GM19452 (cell line): Measurements from ENCODE around the gene B3GNT2.
A peak's percentile ranks its signal among the peaks of the same experiment; 100 is the strongest.
"Not testable (repeated sequence)": the region's sequence is repeated elsewhere in the genome, so short reads cannot be mapped to it uniquely, and the experiment has no call there.

Experiments
- ATAC-seq: cut with Tn5 transposase; IDR thresholded peaks from one replicate; pipeline ENCODE4 v1.9.1; 2021; ENCODE audit not compliant: unreplicated experiment

B3GNT2 gene

DNA sequence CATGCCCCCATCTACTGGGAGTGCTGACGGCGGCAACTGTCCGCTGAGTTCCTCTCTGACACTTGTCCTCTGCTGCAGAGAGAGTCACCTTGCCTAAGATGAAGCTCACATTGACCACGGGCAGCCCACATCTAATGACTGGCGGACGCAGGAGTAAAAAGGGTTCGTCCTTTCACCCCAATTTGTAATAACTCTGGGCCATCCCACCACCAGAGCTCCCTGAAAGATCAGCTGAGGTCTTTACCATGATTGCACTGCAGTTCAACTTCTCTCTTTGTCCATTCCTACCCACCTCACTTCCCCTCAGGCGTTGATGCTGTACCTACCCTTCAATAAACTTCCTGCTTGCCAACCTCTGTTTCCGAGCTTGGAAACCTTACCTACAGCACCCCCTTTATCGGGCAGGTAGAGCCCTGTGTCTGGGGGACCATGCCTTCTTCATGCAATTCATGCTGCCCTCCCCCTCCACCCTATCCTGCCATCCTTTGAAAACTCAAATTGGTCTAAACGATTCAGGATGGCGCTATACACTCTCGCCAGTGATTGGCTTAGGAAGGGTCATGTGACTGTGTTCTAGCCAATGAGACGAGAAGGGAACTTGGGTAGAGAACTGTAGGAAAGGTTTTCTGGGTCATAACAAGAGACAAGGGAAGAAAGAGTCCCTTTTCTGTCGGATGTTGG, 10.3 kb upstream of the B3GNT2 start:
- no peak for ATAC-seq

DNA sequence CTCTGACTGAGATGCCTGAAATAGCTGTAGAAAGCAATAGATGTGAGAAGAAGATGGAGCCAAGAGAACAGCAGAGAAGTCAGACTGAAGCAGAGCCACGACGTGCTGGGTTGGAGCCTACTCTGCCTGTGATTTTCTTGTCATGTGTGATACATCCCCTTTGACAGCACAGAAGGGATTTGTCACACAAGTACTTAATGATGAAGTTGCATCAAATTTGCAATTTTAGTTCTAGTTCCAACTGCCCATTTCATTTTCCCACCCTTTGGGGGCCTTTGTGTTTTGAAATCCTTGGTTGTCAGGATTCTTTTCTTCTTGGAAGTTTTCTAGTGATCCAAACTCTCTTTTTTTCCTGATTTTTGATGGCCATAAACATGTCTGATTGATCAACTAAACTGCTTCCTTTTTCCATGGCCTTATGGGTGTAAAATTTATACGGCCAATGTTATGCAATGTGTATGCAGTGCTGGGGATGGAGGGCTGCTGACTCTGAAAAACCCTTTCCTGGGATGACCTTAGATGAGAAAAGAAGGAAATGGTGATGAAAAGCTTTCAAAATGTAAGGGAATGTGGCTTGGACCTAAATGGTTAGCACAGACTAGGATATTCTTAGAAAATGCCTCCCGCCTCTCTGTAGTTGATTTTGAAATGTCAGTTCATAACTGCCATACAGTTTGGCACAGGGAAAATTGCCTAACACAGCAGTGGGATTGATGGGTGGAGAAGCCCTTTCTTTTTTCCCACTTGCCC, 9.6 kb upstream of the B3GNT2 start:
- no peak for ATAC-seq

- ATAC-seq = no peak
These were observed 8.7 kb upstream of the B3GNT2 start for GRCh38 chr2:62187246-62187645.

DNA sequence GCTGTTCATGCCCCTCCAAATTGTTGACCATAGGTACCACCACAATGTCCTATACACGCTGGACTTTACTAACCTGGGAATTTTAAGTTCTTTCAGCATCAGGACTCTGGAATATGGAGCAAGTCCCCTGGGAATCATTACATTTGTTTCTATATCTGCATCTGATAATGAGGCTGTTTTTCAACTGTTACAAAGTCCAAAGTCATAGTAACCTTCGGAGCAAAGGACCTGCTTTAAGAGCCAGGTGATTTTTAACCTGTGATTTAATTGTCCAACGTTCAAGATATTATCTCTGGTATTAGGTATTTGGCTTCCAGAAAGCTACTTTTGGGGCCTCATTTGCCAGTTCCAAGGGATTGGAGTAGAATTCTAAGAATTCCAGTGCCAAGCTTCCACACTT, 7.5 kb upstream of the B3GNT2 start:
- ATAC-seq = no peak

- no peak for ATAC-seq
These were observed 6.7 kb upstream of the B3GNT2 start for GRCh38 chr2:62189196-62189595.

GRCh38 chr2:62192811-62193210, 3.1 kb upstream of the B3GNT2 start:
- no peak for ATAC-seq

GRCh38 chr2:62194558-62195420, 1.1 kb upstream of the B3GNT2 start:
- no peak for ATAC-seq

GRCh38 chr2:62196278-62196901, 475 bp downstream of the B3GNT2 start:
- ATAC-seq = peak; percentile 22

- no peak for ATAC-seq
These were observed 1.4 kb downstream of the B3GNT2 start for GRCh38 chr2:62197011-62197924.

GRCh38 chr2:62197925-62198633, 2.2 kb downstream of the B3GNT2 start:
- ATAC-seq = no peak

DNA sequence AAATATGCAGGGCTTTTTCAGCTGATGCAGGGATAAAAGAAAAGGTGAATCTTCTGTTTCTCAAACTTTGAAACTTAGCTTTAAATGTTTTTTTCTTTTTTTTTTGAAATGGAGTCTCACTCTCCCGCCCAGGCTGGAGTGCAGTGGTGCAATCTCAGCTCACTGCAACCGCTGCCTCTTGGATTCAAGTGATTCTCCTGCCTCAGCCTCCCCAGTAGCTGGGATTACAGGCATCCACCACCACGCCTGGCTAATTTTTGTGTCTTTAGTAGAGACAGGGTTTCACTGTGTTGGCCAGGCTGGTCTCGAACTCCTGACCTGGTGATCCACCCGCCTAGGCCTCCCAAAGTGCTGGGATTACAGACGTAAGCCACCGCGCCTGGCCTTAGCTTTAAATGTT, 2.9 kb downstream of the B3GNT2 start:
- not testable (repeated sequence) for ATAC-seq

DNA sequence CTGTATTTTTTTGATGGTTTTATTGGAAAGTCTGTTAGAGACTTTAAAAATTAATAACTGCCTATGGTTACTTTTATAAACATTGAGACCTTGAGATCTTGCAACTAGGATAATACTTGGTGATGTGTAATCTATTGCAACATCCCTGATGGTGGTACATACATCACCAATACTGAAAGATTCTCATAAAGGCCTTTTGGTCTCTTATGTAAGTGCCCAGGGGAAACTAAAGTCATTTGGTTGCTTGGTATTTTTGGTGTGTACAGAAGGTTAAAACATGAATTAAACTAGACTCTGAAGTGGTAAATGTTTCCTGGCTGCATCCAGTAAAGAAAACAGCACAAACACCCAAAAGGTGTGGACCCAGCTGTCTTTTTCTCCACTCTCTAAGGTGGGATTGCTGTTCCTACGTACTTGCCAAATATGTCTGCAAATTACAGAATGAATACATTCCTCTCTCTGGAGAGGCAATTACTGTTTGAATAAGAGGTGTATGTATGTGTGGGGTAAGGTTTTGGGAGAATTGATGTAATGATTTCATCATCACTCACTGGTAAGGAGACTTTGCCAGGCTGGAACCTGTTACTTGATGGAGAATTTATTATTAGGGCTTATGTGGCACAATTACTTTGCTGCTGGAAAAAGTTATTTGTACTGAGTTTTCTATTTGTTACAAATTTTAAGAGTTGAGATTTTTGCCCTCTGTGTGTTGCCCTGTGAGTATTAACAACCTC, 3.6 kb downstream of the B3GNT2 start:
- no peak for ATAC-seq

GRCh38 chr2:62200291-62200841, 4.5 kb downstream of the B3GNT2 start:
- ATAC-seq = no peak

DNA sequence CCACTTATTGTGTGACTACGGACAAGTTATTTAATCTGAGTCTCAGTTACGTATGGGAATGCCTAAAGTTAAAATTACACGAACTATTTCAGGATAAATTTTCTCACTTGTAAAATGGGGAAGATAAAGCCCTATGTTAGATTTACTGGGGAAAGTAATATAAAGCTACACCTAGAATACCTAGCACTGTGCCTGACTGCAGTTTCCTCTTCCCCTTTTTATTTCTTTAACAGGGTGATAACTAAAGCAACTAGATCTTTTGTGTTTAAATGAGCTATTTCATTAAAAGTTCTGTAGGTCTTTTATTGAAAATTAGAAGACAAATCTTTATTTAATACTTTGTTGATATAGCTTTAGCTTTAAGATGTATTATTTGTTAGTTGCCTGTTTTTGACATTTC, 5.0 kb downstream of the B3GNT2 start:
- no peak for ATAC-seq

DNA sequence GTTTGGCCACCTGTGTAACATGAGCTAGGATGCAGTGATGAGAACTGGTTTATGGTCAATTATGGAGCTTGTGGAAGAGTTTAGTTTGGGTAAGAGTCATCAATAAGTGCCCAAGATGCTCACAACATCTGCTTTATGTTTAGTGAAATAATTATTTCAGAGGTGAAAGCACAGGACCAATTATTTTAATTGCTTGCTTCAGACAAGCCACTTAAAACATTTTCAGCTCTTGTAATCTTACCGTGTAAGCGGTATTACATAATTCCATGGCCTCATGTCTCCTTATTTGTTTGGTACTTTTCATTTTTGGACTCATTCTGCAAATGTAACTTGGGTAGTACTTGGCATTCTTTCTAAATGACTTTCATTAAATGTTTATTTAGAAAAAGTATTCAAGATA, 5.4 kb downstream of the B3GNT2 start:
- no peak for ATAC-seq

DNA sequence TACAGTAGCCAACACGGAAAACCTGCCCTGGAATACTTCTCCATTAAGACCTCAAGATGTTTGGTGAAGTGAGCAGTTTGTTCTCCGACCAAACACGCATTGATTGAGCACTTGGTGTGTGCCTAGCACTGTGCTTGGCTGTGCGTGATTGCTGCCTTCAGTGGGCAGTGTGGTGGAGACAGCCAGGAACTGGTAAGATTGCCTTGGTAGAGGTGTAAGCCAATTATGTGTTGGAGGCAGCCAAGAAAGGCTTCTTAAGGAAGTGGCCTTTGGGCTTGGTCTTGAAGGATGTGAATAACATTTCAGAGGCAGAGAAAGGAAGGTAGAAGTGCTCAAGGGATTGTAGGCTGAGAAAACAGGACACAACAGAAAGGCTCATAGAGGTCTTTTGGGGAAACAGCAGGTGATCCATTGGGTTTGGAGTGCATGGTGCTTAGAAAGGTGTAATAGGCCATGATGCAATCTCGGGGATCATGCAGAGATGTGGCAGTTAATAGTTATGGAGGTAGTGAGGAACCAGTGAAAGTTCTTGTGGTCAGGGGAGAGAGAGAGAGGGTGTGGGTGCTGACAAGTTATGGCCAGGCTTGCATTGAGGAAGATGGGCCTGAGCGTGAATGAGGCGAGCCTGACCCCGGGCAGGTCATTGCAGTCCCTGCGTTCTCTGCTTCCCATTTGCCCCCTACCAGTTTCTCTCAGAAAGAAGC, 6.3 kb downstream of the B3GNT2 start:
- ATAC-seq = peak; percentile 45

- no peak for ATAC-seq
These were observed 6.8 kb downstream of the B3GNT2 start for GRCh38 chr2:62202729-62203128.

DNA sequence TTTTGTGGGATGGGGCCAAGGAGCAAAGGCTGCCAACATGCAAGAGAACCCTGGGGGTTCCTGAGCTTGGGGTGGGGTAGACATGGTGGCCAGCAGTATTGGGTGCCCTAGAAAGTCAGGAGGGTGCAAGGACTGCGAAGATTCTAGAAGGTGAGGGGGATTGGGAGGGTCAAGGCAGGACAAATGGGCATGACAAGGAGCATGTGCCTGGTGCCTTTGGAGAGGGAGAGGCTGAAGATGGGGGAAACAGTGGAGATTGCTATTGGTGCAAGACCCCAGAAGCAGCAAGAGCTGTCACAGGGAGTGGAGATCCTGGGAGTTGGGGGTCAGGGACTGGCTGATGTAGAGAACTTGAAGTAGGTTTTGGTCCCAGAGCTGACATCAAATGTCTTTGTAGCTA, 7.5 kb downstream of the B3GNT2 start:
- ATAC-seq = no peak
